IPS-18c (cell line): Measurements from ENCODE around the gene ADSS1.

Experiments used
- H3K4me3 ChIP-seq: 2 replicates; pipeline ENCODE4 v1.7.0; 2013; ENCODE audit warnings: low read depth, mild to moderate bottlenecking, low read length, moderate library complexity; ENCODE audit not compliant: insufficient read depth
- H3K9me3 ChIP-seq: one replicate; pipeline ENCODE4 v1.6.1; 2013; ENCODE audit warnings: mild to moderate bottlenecking, low read length, moderate library complexity; ENCODE audit not compliant: control insufficient read depth, insufficient read depth

ADSS1 gene

GRCh38 chr14:104694475-104694950, 29.5 kb upstream of the ADSS1 start:
- Histone ChIP-seq H3K4me3 (no peak overlapping the region), H3K9me3 (no peaks in the 10 kb centered on the region)

GRCh38 chr14:104694991-104695659, 28.9 kb upstream of the ADSS1 start:
- Histone ChIP-seq H3K9me3 (no peaks in the 10 kb centered on the region), H3K4me3 (no peak overlapping the region)

- Histone ChIP-seq H3K4me3 (no peak overlapping the region), H3K9me3 (no peaks in the 10 kb centered on the region)
Measured at GRCh38 chr14:104695660-104696000, 28.4 kb upstream of the ADSS1 start.

DNA sequence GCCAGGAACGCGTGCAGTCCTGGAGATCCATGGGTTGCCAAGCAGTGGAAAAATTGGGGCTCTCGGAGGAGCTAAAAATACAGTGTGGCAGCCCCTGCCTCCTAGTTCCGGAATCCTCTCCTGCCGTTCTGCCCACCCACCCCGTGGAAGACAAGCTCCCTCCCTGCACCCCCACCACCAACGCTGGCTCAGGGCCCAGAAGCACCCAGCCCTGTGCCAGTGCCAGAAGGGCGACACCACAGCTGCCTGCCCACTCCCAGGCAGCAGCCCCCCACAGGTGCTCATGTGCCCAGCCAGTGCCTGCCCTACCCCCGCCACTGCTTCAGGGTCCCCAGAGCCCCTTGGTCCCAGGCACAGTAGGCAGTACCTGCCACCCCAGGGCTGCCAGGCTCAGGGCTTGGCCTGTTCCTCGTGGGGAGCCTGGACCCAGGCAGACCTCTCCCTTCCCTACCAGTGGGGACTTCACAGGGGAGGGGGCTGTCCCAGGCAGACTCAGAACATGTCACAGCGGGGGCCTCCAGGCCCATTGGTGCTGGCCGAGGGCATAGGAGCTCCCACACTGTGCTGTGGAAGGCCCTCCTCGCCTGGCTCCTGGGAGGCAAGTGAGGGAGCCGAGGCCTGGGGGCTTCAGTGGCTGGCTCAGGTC, 27.2 kb upstream of the ADSS1 start:
- Histone ChIP-seq H3K4me3 (no peak overlapping the region), H3K9me3 (no peaks in the 10 kb centered on the region)

DNA sequence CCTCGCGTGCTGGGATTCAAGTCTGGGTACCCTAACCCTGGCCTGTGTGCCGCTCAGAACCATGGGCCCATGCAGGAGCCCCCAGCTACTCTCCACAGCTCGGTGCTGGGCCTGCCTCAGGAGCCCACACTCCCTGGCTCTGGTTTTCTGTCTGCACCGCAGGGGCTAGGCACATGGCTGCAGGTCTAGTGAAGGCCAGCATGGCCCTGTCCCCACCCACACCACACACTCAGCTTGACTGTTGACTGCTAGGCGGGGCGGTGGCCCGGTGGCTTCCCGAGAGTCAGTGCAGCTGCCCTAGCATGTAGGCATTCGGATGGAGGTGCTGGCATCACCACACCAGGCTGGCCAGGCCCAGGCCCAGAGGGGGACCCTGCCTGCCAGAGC, 26.7 kb upstream of the ADSS1 start:
- Histone ChIP-seq H3K4me3 (no peak overlapping the region), H3K9me3 (no peaks in the 10 kb centered on the region)

DNA sequence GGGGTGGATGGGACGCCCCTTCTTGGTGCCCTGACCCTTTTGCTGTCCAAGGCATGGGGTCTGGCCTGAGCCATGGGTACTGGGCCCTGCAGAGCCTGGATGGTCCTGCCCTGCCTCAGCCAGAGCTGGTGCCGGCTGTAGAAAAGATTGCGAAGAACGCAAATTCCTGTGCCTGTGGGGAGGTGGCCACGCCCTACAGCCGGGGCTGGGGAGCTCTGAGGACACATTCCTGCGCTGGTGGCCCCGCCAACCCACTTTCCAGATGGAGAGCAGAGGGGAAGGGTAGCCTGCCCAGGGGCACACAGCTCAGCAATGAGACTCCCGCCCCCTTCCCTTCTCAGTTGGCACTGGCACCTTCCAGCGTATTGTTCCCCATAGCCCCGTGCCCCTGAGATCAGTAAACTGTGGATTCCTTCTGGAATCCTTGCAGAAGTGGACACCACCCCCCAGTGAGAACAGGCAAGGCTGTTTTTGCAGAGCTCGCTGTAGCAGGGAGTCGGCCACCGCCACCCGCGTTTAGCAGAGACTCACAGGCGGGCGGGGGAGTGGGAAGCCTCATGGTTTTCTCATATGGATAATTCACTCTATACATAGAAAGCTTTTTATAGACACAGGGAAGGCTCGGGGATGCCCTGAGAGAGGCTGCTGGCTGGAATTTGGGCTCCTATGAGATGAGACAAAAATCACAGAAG, 26.0 kb upstream of the ADSS1 start:
- Histone ChIP-seq H3K4me3 (no peak overlapping the region), H3K9me3 (no peaks in the 10 kb centered on the region)

- Histone ChIP-seq H3K4me3 (no peak overlapping the region), H3K9me3 (no peaks in the 10 kb centered on the region)
Measured at GRCh38 chr14:104698688-104699425, 25.2 kb upstream of the ADSS1 start.

DNA sequence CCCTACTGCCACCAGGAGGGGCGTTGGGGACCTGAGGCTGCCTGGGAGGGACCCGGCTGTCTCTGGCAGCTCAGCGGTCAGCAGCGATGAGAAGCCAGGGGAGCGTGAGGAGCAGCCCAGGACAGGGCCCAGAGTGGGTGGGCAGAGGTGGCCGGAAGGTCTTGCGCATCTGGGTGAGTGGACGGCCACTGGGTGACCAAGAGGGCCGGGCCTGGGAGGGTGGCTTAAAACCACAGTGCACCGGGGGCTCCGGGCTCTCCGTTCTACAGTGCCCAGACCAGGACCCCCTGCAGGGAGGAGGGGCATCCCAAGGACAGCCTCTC, 24.6 kb upstream of the ADSS1 start:
- Histone ChIP-seq H3K9me3 (no peaks in the 10 kb centered on the region), H3K4me3 (no peak overlapping the region)

DNA sequence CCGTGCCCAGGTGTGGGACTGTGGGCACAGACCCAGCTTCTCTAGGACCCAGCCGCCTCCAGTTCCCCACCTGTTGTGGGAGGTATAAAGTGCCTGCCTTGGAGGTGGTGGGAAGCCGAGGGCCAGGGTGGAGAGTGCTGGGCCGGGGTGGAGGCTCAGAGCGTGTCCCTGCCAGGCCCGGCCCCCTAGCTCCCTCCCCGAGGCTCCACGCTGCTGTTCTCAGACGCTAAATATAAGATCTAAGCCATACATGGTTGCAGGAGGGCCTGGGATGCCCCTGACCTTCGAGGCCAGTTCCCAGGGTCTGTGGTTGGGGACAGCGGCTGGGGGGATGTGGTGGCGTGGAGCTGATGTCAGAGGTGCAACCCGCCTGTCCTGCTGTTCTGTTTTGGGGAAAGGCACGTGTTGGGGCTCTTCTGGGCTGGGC, 23.8 kb upstream of the ADSS1 start:
- Histone ChIP-seq H3K9me3 (no peaks in the 10 kb centered on the region), H3K4me3 (0 out of 2 replicates have a peak overlapping the region, but pooled peaks have one; percentile 20)

- Histone ChIP-seq H3K9me3 (no peaks in the 10 kb centered on the region), H3K4me3 (peak overlapping the region; percentile 20; the same call in 1 of the 2 replicates)
Measured at GRCh38 chr14:104700747-104701217, 23.2 kb upstream of the ADSS1 start.

- H3K4me3 ChIP-seq: no peak overlapping the region
Measured at GRCh38 chr14:104701383-104702076, 22.5 kb upstream of the ADSS1 start.

DNA sequence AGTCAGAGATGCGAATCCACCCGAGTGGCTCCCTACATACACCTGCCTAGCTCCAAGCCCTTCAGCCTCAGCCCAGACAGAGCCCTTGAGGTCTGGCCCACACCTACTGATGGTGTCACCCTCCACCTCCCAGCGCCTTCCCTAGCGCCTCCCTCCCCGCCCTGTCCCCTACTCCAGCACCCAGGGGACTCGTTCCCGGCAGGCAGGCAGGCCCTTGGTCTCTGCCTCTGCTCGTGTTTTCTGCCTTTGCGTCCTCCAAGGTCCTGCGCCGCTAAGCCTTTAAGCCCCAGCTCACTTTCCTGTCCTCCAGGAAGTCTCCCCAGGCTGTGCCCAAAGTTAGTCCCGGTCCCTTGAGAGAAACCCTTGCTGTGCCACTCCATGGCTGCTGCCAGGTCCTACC, 21.9 kb upstream of the ADSS1 start:
- H3K4me3 ChIP-seq: no peak overlapping the region
- no peaks in the 10 kb centered on the region for H3K9me3 ChIP-seq

More at GRCh38 chr14:104701383-104702076, 22.5 kb upstream of the ADSS1 start:
- no peaks in the 10 kb centered on the region for H3K9me3 ChIP-seq

GRCh38 chr14:104702673-104703072, 21.4 kb upstream of the ADSS1 start:
- Histone ChIP-seq H3K9me3 (no peaks in the 10 kb centered on the region), H3K4me3 (no peak overlapping the region)

DNA sequence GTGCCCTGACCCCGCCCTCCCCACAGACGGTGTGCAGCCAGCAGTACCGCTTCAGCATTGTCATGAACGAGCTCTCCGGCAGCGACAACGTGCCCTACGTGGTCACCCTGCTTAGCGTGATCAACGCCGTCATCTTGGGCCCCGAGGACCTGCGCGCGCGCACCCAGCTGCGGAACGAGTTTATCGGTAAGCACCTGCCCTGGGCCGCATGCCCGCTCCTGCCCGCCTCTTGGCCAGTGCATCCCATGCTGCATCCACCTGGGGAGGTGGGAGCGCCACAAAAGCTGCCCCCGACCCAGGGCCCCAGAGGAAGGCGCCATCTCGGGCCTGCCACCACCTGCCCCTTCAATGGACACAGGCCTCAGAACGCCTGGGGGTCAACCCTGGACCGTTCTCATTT, 20.8 kb upstream of the ADSS1 start:
- no peaks in the 10 kb centered on the region for H3K9me3 ChIP-seq
- no peak overlapping the region for H3K4me3 ChIP-seq

GRCh38 chr14:104704252-104704651, 19.8 kb upstream of the ADSS1 start:
- H3K9me3 ChIP-seq: no peaks in the 10 kb centered on the region
- no peak overlapping the region for H3K4me3 ChIP-seq

GRCh38 chr14:104705340-104706047, 18.5 kb upstream of the ADSS1 start:
- no peak overlapping the region for H3K4me3 ChIP-seq
- H3K9me3 ChIP-seq: no peaks in the 10 kb centered on the region
